SKM-1 (cell line): Measurements from ENCODE around the gene LRRC8C.

ENCODE experiments used
- DNase-seq: peaks from one replicate; lab custom pipeline; 2025; ENCODE audit not compliant: unreplicated experiment; lab: John Stamatoyannopoulos, UW

Gene LRRC8C

DNA sequence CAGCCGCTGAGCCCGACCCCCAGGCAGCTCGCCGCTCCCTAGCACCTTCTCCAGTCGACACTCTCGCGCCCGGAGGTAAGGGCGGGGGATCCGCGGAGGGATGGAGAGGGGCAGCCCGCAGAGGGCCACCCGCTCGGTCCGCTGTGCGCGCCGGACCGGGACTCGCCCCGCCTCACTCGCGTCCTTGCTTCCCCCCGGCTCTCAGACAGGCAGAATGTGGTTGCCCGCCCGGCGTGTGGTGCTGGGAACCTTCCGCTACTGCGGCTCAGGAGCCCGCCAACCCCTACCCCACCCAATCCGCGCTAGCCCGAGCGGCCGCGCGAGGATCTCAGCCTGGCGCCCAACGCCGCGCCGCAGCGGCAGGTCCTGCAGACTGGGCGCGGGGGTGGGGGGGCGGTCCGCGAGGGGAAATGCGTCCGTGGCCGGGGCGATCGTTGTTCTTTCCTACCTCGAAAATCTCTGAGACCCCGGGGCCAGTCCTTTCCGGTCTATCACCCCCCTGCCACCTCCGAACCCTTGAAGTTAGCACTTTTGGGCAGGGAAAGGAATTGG lies 404 bp downstream of the LRRC8C start:
- no peak for DNase-seq

DNA sequence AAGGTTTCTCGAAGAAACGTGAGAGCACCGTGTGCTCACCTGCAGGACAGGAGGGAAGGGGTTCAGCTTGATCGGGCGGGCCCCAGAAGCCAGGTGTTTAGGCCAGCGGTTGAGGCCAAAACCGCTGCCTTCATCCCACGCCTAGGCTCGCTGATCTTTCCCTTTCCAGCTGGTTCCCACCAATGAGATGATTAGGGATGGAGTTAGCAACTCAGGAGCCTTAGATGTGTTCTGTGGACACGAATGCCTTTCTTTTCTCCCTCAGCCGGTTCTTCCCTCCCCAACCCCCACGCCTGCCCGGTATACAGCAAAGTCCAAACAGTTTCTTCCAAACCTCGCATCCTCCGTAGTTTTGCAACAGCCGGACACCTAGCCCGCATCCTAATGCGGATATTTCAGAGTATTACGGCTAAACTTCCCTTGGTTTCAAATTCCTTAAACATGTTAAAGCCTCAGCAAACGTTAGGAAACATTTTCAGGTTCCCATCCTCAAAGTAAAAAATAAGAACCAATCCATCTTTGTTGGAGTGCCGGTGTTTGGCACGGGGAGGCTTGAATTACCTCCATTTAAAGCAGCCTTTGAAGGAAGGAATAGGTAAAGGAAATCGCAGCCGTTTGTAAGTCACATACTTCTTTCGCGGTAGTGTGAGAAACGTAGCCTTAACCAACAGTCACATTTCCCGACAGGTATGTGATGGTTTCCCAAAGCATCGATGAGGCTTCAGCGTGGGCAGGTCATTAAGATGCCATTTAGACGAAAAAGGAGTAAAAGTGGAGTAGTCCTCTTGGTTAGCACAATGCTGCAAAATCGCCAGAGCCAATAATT lies 1.1 kb downstream of the LRRC8C start:
- DNase-seq = no peak

DNA sequence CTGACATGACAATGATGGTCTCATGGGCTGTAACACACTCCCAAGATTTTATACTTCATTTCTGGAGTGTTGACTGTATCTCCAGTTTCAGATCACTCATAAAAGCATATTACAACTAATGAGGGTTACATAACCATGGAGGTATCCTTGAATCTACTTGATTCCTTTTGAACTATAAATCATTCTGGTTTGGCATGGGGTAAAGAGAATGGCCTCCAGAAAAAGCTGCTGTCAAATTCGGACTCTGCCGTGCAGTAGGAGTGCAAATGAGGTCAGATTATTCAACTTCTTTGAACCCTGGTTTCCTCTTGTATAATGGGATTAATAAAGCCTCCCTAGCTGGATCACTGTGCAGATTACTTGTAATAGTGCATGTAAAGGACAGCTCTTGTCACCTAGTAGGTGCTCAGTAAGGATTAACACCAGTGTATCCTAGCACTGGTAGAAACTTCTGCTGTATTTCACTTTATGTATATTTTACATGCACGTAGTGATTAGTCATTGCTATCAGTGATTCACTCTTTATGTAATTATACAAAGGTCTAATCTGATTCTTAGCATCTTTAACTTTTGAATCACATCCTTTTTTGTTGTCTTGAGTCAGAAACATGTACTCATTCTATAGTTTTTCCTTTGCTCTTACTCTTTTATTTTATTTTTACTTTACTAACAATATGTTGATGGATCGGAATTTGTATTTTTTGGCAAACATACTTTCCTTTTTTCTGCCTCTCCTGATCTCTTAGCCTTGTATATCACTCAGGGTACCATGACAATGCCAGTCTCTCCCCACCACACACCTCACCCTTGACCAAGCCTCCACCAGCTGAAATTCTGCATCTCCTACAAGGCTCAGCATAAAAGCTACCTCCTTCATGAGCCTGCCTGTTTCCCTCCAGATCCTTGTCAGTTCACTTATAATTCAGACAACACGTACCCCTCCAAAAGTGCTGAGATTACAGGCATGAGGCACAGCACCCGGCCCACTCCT lies 3.2 kb downstream of the LRRC8C start:
- DNase-seq = no peak

DNA sequence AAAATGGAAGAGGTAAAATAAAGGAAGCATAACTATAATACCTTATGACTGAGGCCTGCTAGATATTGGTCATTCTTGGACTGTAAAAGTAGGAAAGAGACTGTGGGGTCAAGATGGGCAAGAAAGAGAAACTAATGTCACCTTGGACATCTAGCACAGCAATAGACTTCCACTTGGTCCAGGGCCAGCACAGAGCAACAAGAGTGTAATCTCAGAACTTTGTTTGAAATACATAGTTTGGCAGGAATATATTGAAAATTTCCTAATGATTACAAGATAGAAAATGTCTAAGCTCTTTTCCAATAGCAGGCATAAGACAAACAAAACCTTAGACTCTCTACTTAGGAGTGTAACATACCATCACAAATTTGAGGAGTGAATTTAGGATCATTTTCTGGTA lies 4.6 kb downstream of the LRRC8C start:
- DNase-seq = no peak

DNA sequence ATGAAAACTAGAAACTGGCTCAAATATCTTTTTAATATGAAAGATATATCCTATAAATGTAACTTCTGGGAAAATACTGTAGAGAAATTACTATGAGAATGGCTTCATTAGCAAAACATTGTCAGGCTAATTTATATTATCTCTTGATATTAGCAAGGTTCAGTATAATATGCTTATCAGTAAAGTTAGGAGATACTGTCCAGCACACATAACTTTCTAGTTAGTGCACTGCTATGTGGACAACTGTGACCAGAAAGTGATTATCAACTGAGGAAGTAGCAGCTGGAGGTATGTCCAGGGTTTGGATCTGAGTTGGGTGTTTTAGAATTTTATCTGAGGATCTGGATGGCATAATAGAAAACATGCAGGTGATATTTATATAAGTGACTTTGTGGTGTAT lies 7.5 kb downstream of the LRRC8C start:
- DNase-seq = no peak

DNA sequence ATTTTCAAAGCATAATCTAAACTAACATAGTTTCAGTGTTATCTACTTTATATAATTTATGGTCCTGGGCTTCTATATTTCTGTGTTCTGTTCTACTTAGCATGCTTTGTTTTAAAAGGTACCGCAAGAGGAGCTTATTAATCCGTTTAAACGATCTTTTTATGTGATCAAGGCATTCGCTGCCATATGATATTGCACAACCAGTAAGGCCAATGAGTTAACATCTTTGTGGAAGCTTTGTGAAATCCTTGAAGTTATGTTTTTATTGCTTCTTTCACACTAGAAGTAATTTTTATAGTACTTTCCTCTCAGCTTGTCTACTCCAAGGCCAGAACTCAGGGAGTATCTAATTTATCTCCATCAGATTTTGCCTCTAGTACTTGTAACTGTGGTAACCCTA lies 8.9 kb downstream of the LRRC8C start:
- DNase-seq = no peak

DNA sequence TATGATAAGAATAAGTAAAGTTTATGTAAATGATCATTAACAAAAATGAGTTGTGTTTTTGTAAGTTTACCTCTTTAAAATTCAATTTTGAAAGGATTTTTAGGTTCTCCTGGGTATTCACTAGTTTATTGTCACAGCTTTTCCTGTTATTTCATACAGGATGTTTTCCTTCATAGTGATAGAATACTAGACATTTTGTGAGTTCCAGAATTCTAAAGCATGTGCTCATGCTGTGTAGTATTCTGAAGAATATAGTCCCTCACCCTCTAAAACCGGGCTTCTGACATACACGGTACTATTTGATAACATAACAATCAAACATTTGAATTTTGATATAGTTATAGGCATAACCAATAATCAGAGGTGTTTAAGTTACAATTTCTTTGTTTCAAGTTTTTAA lies 10.7 kb downstream of the LRRC8C start:
- no peak for DNase-seq

DNA sequence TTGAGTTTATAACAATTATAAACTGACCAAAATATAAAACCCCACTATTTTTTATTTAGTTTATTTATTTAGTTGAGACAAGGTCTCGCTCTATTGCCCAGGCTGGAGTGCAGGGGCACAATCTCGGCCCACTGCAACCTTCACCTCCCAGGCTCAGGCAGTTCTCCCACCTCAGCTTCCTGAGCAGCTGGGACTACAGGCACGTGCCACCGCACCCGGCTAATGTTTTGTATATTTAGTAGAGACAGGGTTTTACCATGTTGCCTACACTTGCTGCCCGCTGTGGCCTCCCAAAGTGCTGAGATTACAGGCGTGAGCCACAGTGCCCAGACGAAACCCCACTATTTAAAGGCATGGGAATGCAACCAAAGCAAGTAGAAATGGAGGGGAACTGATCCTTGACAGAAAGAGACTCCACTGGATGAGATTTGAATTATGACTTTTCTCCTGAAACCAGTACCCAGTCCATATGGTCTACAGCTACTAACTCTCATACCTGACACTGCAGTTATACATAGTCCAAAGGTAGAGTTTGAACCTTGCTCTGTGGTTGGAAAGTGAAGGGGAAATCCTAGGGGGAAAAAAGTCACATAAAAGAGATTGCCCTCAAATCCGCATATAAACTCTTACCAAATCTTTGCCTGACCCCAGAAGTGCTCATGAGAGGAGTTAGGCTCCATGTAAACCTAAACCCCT lies 11.3 kb downstream of the LRRC8C start:
- DNase-seq = no peak

DNA sequence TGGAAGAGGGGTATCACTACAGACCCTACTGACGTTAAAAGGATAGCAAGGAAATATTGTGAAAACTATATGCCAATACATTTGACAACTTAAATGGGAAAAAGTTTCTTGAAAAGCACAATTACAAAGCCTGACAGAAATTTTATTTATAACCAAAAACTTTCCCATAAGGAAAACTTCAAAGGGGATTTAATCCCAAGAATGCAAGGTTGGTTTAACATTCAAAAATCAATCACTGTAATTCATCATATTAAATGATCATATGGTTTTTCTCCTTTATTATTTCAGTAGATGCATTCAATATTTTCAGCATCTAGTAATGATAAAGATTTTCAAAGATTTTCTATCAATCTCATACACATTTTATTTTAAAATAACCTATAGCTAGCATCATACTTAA lies 13.3 kb downstream of the LRRC8C start:
- DNase-seq = no peak

DNA sequence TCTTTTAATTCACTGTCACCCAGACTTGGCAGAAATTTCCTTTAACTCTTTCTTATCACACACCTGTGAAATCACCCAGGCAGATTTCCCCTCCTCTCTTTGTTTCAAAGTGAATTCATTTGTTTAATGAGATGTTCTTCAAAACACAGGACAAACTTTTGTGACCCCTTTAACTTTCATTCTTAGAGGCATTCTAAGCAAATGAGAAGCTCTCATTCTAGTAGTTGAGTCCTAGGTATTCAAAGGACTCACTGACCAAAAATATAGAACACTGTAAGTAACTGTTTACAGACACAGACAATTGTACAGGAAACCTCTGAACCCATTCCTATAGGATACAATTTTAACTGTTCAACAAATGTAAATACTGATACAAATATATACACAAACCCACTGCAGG lies 16.9 kb downstream of the LRRC8C start:
- no peak for DNase-seq

DNA sequence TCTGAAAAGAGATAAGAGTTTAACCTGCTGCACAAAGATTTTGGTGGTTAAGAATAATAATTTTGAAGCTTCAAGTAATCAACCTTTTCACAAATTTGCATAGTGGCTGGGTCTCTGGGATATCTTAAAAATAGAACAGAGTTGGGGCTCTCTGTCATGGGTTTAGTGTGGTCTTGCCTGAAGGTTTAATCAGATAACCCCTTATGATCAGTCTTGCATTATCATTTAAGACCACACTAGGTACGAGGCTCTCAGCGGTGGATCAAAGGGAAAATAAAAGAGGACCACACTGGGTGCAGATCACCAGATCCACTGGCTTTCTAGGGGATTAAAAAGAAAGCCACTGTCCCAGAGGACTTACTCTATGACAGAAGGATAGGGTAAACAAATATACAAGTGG lies 19.5 kb downstream of the LRRC8C start:
- no peak for DNase-seq

DNA sequence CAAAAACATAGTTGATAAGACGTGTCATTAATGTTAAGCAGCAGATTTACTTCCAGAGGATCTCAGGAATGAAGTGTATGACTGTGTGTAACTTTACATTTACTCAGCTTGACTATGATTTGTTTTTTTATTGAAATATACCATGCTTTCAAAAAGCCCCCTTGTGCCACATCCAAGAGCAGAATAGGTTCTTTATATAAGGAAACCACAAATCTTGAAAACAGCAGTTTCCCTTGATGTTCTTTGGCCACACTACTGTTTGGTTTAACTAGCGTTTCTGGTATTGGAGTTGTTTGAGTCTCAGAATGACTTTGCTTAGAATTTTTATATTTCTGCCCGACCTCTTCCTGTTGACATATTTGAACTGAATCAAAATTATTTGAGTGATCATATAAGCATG lies 25.0 kb downstream of the LRRC8C start:
- no peak for DNase-seq

DNA sequence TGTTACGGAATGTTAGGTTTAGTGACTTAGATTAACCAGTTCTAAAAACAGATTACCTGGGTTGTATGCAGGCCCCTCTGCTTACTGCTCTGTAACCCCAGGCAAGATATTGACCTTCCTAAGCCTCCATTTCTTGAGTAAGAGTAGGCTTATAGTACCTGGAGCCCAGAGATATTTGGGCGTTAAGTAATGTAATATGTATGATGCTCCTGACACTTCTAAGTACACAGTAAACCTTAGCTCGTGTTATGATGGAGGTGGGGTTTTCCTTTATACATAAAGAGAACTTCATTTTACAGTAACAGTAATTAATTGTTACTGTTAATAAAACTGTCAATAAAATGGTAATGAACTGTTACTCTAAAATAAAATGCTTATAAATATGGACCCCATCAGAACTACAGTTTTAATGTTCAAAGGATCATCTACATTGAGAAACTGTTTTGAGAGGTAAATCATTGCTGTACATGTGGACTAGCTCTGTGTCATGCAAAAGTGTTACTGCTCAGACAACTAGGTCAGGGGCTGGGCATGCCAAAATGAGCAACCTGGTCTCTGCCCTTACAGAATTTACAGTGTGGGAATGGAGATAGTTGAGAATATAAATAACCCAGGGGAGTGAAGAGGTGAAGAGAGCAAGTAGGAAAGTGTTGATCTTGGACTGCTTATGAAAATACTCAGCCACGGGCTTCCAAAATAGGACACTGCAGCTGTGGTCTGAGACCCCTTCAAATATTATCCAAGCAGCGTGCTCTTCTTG lies 26.6 kb downstream of the LRRC8C start:
- no peak for DNase-seq

DNA sequence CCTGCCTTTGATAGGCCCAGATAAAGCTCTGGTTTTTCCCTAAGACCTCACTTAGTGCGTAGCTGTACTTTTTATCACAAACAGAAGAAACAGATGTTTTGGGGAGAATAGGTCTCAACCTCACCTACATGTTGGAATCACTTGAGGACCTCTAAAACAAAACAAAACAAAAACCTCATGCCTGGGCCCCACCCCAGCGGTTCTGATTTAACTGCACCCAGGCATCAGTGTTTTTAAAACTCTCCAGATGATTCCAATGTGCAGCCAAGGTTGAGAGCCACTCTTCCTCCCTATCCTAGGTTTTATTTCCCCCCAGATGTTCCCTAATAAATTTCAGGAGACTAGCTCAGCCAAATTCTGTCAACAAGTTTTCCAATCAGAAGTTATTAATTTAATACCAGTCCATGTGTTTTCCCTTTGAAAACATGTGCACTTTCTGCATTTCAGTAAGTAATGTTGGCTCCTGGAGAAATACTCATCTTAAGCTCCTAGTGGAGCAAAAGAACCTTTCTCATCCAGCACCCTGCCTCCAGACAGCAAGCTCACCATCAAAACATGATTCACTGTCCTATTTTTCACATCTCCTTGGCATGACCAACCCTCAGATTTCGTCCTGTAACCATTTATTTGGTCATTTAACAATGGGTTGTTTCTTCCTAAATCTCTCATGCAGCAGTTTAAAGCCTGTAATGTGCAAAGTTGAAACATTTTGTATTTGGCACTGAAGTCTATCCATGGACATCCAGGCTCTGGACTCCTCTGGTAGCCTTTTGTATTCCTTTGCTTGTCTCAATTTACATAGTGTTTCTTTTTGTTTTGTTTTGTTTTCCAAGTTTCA lies 27.5 kb downstream of the LRRC8C start:
- DNase-seq = no peak

DNA sequence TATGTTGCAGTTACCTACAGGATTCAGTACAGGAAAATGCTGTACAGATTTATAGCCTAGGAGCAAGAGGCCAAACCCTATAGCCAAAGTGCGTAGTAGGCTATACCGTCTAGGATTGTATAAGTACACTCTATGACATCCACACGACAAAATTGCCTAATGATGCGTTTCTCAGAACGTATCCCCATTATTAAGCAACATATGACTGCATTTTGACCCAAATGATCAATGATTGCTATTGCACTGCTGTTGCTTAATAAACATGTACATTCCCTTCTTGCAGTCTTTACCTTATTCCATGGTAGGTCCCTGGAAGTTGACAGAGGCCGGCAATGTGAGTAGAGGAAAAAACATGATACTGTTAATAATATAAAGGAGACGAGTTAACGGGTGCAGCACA lies 33.0 kb downstream of the LRRC8C start:
- no peak for DNase-seq

DNA sequence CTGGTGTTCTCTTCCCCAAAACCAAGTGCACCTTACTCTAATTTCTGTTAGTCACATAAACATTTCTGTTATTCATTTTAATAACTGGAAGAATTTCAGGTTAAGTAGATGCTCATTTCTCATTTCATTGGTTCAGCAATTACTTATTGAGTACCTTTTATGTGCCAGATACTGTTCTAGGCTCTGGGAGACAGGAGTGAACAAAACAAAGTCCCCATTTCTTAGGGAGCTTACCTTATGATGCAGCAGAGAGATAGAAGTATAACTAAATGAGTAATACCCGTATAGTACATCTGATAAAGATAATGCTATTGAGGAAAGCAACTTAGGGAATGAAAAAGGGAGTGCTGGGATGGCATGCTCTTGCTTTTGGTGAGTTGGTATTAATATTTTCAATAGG lies 33.7 kb downstream of the LRRC8C start:
- DNase-seq = no peak

DNA sequence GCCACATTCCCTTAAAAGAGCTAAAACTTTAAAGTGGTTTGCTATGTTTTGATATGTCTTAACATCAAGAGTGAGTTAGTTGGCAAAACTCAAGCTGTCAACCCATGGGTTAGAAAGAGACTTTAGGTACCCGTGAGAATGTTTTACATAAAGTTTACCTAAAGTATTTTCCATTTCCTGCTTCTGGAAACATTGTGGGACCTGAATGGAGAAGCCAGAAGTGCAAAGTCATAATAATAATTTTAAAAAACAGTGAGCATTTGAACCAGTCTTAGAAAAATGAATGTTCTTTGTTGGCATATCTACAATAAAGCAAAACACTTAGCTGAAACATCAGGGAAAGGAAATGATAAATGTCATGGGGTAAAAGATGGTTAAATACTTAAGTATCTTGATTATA lies 34.8 kb downstream of the LRRC8C start:
- DNase-seq = no peak

DNA sequence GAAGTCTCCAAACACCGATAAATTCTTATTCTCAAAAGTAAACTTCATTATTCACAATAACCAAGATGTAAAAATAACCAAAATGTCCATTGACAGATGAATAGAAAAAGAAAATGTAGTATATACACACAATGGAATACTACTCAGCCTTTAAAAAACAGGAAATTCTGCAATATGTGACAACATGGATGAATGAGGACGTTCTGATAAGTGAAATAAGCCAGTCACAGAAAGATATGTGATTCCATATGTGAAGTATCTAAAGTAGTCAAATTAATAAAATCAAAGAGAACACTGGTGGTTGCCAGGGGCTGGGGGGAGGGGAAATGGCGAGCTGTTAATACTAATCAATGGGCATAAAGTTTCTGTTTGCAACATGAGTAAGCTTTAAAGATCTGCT lies 36.0 kb downstream of the LRRC8C start:
- no peak for DNase-seq

DNA sequence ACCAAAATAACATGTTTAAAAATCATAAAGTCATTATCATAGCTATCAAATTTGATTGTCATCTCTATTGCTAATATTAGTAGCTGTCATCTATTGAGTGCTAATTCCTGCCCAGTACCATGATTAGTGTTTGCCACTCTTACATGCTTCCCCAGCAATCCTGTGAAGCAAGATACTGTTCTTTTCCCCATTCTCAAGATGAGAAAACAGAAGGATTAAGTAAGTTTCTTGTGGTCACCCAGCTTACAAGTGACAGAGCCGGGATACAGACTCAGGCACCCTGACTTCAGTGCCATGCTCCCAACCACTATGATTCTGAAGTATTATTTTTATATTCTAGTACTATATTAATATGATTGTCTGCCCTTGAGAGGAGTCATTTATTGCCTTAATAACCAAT lies 36.5 kb downstream of the LRRC8C start:
- no peak for DNase-seq

DNA sequence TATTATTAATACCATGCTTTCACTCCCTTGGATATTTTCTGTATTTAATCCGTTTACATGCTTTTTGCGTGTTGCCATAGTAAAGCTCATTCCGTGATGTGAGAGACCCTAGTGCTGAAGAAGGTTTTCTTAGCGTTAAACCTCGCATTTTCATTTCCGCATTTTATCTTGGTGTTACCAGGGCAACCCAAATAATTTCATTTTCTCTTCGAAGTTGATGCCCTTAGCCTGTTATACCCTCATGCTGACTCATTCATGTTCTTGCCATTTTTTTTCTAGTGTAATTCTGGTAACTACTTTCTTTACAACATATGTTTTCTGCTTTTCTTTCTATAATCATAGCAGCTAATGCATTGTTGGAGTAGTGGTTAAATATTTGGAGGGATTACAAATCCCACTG lies 37.2 kb downstream of the LRRC8C start:
- no peak for DNase-seq
